COLO668 (cell line): ENCODE data around the gene PLXNA2.

Experiments used
- DNase-seq: peaks from one replicate; lab custom pipeline; 2025; ENCODE audit not compliant: unreplicated experiment; lab: John Stamatoyannopoulos, UW

The PLXNA2 gene

DNA sequence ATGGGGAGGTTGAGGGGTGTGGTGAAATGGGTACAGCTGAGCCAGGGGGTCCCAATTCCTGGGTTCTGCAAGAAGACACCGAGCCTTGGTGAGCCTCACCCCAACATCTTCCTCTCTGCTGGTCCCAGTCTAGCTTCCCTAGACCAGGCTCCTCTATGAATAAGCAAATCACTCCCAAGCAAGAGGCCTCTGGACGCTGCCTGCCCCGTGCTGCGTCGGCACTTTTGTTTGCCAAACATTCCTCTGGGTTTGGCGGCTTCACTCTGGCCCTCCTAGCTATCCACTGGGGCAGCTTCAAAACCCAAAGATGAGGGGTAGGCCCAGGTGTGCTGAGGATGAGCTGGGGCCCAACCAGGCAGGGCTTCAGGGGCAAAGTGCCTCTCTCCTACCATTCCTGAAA, 196.2 kb downstream of the PLXNA2 start:
- no peak for DNase-seq

- DNase-seq, result no peak
Measured at GRCh38 chr1:208047476-208047934, 196.7 kb downstream of the PLXNA2 start.

DNA sequence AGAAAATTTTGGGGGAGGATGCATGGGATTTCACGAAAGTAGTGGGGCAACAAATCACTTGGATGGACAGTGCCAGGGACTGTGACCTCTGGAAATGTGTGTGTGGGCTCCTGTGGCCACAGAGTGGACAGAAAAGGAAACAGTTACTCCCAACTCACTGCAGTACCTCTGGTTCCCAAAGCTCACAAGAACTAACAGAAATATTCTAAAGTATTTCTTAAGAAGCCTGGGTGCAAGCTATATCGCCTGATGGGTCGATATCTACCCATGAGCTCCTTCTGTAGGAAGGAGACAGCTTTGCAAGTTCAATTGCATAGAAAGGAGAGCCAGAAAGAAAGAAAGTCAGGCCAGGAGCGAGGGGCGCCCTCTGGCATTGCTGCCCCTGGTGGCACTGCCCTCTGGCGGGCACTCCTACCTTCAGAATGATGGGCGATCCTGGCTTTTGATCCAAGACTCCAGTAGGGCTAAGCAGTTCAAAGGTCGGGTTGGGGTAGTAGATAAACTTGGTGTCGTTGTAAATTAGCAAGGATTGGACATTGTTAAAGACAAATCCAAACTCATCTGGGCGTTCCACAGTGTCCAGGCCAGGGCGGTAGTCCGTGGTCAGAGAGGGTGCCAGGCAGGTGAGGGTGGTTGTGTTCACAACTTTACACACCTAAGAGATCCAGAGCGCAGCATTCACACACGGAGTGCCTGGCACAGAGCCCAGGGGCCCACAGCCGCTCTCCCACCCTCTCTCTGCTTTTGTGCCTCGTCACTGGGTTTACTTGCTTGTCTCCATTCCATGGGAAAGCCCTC, 198.5 kb downstream of the PLXNA2 start:
- no peak for DNase-seq

GRCh38 chr1:208044589-208045462, 199.4 kb downstream of the PLXNA2 start:
- no peak for DNase-seq

GRCh38 chr1:208043691-208044181, 200.4 kb downstream of the PLXNA2 start:
- DNase-seq, result no peak

DNA sequence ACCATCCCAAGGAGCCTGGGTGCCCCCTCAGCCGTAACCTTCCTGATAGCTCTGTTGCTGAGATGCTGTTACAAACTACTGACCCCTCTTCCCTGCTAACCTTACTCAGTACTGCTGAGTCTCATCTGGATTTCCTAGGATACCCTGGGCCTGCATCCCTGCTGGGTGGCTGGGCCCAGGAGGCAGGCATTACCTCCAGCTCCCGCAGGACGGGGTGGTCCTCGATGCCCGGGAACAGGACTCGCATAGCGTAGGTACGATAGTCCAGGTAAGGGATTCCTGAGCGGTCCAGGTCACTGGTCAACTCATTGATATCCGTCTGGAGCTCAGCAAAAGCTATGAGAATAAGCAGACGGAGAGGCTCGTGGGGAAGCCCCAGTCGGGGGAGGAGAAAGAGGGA, 201.3 kb downstream of the PLXNA2 start:
- no peak for DNase-seq

- no peak for DNase-seq
Measured at GRCh38 chr1:208042041-208042615, 202.1 kb downstream of the PLXNA2 start.

GRCh38 chr1:208041505-208041904, 202.7 kb downstream of the PLXNA2 start:
- no peak for DNase-seq

- DNase-seq, result no peak
Measured at GRCh38 chr1:208040821-208041297, 203.3 kb downstream of the PLXNA2 start.

- DNase-seq, result no peak
Measured at GRCh38 chr1:208039536-208040332, 204.4 kb downstream of the PLXNA2 start.

GRCh38 chr1:208038303-208038702, 205.9 kb downstream of the PLXNA2 start:
- DNase-seq, result no peak

DNA sequence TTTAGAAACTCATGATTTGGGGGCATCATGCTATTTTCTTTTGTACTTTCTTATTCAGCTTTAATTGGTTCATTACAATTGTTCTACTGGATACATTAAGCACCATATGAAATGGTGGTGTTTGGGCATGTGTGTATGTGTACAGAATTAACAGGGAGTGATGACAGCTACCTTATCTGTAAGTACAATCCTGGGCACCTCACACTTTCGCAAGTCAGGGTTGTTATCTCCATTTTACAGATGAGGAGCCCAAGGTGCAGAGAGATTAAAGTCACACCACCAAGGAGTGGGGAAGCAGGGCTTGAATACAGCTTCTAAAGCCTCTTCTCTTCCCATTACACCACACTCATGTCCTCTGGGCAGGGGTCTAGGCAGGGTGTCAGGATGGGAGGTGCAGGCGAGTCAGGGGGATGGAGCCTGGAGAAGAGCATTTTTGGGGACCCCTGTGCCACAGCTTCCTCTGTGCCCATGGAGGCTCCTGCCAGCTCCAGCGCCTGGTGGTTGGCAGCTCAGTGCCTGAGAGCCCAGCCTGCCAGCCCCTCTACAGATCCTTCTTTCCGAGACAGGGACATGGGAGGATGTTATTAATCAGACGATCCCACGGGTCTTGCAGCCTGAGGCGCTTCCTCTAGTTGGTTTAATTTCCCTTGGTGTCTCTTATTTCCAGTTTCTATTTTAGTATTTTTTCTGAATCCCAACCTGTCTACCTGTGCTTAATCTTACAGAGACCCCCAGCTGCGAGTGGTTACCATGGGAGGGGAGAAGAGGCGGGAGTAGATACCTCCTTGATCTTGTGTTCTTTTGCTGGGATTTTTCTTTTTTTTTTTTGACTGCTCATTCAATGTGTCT, 207.0 kb downstream of the PLXNA2 start:
- DNase-seq, result no peak

GRCh38 chr1:208036106-208036808, 207.9 kb downstream of the PLXNA2 start:
- no peak for DNase-seq

GRCh38 chr1:208034135-208034534, 210.0 kb downstream of the PLXNA2 start:
- DNase-seq, result no peak

DNA sequence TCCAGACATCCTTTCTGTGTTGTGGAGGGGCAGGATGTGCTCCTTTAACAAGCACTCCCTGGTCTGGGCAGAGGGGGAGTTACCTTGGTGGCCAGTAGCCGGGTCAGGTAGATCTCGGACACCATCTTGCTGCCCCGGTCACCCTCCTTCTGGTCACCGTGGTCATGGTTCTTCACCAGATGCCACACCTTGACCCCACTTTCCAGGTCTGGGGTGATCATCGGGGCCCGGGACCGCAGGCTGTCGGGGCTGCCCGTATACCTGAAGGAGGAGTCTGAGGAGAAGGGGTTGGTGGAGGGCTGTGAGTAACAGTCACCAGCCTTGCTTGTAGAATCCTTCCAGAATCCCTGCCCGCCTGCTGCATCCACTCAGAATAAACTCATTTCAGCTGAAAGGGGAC, 210.9 kb downstream of the PLXNA2 start:
- DNase-seq, result no peak

- no peak for DNase-seq
Measured at GRCh38 chr1:208031932-208032320, 212.3 kb downstream of the PLXNA2 start.

DNA sequence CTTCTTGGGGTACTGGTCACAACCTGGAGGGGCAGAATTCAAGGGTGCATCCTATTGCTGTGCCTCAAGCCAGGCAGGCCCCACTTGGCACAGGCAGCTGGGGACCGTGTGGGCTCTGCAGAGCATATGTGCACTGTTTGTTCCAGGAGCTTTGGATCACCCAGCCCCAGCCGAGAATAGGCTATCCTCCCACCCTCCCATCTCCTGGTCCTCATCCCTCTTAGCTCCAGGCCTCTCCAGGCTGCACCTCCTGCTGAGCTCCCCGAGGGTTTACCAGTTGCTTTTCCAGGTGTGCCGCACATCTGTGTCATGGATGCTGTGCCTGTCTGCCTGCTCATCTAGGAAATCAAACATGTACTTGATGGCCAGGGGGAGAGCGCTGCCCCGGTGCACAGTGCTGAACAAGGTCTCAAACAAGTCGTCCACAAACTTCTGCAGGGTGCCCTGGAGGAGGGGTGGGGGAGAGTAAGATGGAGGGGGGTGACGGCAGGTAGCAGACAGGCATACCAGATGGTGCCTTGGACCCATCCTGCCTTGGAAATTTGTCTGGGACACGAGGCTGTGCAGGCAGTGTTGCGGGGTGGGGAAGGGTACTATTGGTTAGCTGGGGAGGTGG, 212.8 kb downstream of the PLXNA2 start:
- no peak for DNase-seq

DNA sequence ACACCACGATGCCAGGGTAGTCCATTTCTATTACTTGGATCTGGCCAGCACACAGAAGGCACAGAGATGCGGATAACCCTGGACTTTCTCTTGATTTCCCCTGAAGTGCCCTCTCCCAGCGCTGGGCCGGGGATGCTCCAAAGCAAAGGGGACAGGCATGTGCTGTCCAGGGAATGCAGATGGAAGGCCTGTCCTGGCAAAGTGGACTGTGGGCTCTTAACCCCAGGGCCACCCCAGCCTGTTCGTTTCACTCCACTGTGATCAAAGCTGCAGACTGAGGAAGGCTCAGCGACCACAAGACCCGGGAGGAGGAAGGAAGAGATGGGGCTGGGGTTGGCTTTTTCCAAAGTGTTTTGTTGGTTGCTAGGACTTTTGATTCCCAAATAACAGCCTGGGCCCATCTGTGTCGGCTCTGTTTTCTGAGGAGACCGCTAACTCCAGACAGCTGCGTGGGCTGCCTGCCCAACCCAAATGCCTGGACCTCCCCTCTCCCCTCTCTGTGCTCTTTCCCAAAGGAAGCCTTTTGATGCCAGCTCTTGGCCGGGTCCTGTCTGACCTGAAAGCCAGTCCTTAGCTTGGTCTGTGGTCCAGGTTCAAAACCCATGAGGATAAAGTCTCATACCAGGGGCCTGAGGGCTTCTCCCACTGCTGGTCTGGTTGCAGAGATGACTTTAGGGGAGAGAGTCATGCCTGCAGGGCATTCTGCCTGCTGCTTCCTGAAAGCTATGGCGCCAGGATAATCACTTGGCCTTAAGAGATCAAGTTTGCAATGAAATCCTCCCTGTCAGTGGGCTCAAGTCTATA, 213.7 kb downstream of the PLXNA2 start:
- no peak for DNase-seq
